ENCODE data around the gene C2CD3. TPM values are rescaled to one million over a fixed set of nuclear protein-coding genes. Genes with fewer than 3 reads are reported as not detected.

C2CD3 gene
- total RNA-seq, 1 experiment from 2014 or later = 18.7 TPM

DNA sequence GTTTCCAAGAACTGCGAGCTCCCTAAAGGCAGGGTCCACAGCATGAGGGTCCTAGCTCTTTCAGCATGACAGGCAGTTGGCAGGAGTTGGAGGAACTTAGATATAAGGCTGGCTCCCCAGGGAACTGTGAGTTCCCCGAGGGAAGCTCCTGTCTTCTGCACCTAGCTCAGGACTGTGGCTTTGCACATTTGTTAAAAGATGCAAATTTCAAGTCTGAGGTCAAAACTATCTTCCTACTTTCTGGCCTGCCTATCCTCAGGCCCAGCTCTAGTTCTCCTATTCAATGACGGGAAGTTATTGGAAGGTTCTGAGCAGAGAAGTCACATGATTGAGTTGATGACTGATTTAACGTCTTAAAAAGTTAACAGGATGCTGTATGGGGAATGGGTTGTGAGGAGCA, 150.3 kb downstream of the C2CD3 start (continued):
- TF ChIP-seq RELA (CRISPR knock-in tag; IDR thresholded peaks at IDR 0.05; ENCODE audit: borderline replicate concordance) (no peak), MYBL2 (CRISPR knock-in tag; IDR thresholded peaks at IDR 0.05) (no peak), MXD4 (CRISPR knock-in tag; IDR thresholded peaks at IDR 0.05; ENCODE audit: borderline replicate concordance) (no peak), IRF2 (CRISPR knock-in tag; IDR thresholded peaks at IDR 0.05; ENCODE audit: borderline replicate concordance, low read depth) (no peak), PRRX2 (CRISPR knock-in tag; IDR thresholded peaks at IDR 0.05) (no peak), ZNF416 (CRISPR knock-in tag; IDR thresholded peaks at IDR 0.05) (no peak), NFYB (CRISPR knock-in tag; conservative IDR thresholded peaks at IDR 0.05; ENCODE audit: low read depth) (no peak)
- TF ChIP-seq, protein P1, sequence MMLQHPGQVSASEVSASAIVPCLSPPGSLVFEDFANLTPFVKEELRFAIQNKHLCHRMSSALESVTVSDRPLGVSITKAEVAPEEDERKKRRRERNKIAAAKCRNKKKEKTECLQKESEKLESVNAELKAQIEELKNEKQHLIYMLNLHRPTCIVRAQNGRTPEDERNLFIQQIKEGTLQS (CRISPR knock-in tag; conservative IDR thresholded peaks at IDR 0.05) = no peak
- TF ChIP-seq, protein P2, sequence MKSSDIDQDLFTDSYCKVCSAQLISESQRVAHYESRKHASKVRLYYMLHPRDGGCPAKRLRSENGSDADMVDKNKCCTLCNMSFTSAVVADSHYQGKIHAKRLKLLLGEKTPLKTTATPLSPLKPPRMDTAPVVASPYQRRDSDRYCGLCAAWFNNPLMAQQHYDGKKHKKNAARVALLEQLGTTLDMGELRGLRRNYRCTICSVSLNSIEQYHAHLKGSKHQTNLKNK (CRISPR knock-in tag; IDR thresholded peaks at IDR 0.05) = no peak
- TF ChIP-seq, protein P3, sequence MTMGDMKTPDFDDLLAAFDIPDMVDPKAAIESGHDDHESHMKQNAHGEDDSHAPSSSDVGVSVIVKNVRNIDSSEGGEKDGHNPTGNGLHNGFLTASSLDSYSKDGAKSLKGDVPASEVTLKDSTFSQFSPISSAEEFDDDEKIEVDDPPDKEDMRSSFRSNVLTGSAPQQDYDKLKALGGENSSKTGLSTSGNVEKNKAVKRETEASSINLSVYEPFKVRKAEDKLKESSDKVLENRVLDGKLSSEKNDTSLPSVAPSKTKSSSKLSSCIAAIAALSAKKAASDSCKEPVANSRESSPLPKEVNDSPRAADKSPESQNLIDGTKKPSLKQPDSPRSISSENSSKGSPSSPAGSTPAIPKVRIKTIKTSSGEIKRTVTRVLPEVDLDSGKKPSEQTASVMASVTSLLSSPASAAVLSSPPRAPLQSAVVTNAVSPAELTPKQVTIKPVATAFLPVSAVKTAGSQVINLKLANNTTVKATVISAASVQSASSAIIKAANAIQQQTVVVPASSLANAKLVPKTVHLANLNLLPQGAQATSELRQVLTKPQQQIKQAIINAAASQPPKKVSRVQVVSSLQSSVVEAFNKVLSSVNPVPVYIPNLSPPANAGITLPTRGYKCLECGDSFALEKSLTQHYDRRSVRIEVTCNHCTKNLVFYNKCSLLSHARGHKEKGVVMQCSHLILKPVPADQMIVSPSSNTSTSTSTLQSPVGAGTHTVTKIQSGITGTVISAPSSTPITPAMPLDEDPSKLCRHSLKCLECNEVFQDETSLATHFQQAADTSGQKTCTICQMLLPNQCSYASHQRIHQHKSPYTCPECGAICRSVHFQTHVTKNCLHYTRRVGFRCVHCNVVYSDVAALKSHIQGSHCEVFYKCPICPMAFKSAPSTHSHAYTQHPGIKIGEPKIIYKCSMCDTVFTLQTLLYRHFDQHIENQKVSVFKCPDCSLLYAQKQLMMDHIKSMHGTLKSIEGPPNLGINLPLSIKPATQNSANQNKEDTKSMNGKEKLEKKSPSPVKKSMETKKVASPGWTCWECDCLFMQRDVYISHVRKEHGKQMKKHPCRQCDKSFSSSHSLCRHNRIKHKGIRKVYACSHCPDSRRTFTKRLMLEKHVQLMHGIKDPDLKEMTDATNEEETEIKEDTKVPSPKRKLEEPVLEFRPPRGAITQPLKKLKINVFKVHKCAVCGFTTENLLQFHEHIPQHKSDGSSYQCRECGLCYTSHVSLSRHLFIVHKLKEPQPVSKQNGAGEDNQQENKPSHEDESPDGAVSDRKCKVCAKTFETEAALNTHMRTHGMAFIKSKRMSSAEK (CRISPR knock-in tag; IDR thresholded peaks at IDR 0.05; ENCODE audit: borderline replicate concordance) = no peak

DNA sequence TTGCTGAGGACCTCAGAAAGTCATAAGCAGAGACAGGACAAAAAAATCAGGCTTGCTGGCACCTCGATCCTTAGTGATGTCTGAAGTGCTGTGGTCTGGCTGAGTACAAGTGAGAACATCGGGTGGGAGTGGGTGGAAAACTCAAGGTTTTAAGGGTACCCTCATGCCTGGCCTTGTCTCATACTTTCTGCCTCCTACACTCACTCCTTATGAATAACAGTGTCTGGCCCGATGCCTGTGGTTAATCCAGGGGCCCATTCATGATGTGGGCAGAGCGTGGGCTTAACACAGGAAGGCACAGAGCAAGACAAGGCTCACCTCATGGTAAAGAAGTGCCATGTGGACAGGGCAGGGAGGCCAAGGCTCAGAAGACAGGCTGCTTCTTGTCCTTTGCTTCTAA, 150.9 kb downstream of the C2CD3 start:
- CTCF ChIA-PET = interaction anchor here (1.2 kb wide), 1 partner anchor 10 kb away, joined by 3 read pairs; no protein-coding TSS in a partner anchor
- no peak for ATAC-seq

DNA sequence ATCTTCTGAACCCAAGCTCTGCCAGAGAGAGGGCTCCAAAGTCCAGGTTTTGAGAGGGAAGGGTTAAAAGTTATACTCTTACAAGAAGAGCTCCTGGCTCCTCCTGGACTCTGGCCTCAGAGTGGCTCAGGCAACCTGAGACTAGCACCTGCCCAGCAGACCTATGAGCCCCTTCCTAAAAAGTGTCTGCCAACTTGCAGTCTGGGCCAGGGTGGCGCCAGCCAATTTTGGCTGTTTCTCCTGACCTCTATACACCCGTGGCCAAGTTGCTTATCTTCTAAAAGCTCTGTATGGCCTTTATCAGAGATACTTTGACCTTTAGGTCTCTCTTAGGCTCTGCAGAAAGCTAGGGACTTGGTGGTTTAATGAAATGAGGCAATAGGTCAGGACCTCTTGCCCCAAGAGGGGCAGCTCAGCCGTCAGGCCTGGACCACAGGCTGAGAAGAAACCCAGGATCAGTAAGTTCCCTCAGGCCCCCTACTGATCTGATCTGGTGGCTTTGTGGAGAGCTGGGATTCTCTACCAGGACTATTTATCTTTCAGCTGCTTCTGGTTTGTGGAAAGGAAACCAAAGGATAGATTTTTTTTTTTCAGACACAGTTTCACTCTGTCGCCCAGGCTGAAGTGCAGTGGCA, 151.6 kb downstream of the C2CD3 start:
- H3K4me3 Mint-ChIP-seq = no peak overlapping the region
- no peaks in the 10 kb centered on the region for H3K27me3 Mint-ChIP-seq (ENCODE audit: low read depth)
- no peaks in the 10 kb centered on the region for H3K9me3 Mint-ChIP-seq
- H3K4me1 Mint-ChIP-seq = peaks cover 6% of the 10 kb centered on the region
- ATAC-seq (no peak), DNase-seq (ENCODE audit: low spot score) (no peak)
- CTCF ChIA-PET = interaction anchor here (1.2 kb wide), 1 partner anchor 9 kb away, joined by 3 read pairs; no protein-coding TSS in a partner anchor
- H3K27ac Mint-ChIP-seq = no peak overlapping the region
- POLR2A ChIA-PET = no interaction called here
- peaks cover 4% of the 10 kb centered on the region for H3K36me3 Mint-ChIP-seq
- TF ChIP-seq ELF4 (CRISPR knock-in tag; IDR thresholded peaks at IDR 0.05; ENCODE audit: low read depth) (no peak), FOXK1 (CRISPR knock-in tag; IDR thresholded peaks at IDR 0.05) (no peak), SOX15 (CRISPR knock-in tag; IDR thresholded peaks at IDR 0.05) (no peak), TCF7 (CRISPR knock-in tag; IDR thresholded peaks at IDR 0.05; ENCODE audit: low read depth) (no peak), ZNF317 (CRISPR knock-in tag; IDR thresholded peaks at IDR 0.05; ENCODE audit: borderline replicate concordance, low read depth) (no peak), SMAD4 (CRISPR knock-in tag; IDR thresholded peaks at IDR 0.05) (no peak)
- TF ChIP-seq, protein P4, sequence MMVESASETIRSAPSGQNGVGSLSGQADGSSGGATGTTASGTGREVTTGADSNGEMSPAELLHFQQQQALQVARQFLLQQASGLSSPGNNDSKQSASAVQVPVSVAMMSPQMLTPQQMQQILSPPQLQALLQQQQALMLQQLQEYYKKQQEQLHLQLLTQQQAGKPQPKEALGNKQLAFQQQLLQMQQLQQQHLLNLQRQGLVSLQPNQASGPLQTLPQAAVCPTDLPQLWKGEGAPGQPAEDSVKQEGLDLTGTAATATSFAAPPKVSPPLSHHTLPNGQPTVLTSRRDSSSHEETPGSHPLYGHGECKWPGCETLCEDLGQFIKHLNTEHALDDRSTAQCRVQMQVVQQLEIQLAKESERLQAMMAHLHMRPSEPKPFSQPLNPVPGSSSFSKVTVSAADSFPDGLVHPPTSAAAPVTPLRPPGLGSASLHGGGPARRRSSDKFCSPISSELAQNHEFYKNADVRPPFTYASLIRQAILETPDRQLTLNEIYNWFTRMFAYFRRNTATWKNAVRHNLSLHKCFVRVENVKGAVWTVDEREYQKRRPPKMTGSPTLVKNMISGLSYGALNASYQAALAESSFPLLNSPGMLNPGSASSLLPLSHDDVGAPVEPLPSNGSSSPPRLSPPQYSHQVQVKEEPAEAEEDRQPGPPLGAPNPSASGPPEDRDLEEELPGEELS (CRISPR knock-in tag; IDR thresholded peaks at IDR 0.05) = no peak

More for the DNA sequence above, 150.9 kb downstream of the C2CD3 start:
- Mint-ChIP-seq H3K4me3 (no peak overlapping the region), H3K36me3 (peaks cover 4% of the 10 kb centered on the region), H3K27ac (no peak overlapping the region), H3K9me3 (no peaks in the 10 kb centered on the region), H3K4me1 (peaks cover 6% of the 10 kb centered on the region), H3K27me3 (ENCODE audit: low read depth) (no peaks in the 10 kb centered on the region)
- TF ChIP-seq, protein P5, sequence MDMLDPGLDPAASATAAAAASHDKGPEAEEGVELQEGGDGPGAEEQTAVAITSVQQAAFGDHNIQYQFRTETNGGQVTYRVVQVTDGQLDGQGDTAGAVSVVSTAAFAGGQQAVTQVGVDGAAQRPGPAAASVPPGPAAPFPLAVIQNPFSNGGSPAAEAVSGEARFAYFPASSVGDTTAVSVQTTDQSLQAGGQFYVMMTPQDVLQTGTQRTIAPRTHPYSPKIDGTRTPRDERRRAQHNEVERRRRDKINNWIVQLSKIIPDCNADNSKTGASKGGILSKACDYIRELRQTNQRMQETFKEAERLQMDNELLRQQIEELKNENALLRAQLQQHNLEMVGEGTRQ (CRISPR knock-in tag; IDR thresholded peaks at IDR 0.05) = no peak
- TF ChIP-seq NFATC4 (CRISPR knock-in tag; IDR thresholded peaks at IDR 0.05) (no peak), ATF1 (CRISPR knock-in tag; IDR thresholded peaks at IDR 0.05) (no peak), GABPB1 (CRISPR knock-in tag; IDR thresholded peaks at IDR 0.05) (no peak)
- TF ChIP-seq, protein P6, sequence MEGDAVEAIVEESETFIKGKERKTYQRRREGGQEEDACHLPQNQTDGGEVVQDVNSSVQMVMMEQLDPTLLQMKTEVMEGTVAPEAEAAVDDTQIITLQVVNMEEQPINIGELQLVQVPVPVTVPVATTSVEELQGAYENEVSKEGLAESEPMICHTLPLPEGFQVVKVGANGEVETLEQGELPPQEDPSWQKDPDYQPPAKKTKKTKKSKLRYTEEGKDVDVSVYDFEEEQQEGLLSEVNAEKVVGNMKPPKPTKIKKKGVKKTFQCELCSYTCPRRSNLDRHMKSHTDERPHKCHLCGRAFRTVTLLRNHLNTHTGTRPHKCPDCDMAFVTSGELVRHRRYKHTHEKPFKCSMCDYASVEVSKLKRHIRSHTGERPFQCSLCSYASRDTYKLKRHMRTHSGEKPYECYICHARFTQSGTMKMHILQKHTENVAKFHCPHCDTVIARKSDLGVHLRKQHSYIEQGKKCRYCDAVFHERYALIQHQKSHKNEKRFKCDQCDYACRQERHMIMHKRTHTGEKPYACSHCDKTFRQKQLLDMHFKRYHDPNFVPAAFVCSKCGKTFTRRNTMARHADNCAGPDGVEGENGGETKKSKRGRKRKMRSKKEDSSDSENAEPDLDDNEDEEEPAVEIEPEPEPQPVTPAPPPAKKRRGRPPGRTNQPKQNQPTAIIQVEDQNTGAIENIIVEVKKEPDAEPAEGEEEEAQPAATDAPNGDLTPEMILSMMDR (IDR thresholded peaks at IDR 0.05) = no peak
- no peak for DNase-seq (ENCODE audit: low spot score)
- POLR2A ChIA-PET = no interaction called here

Data from WTC11 (cell line).